K562 (cell line): Measurements from ENCODE around the gene ZNF626. TPM values are rescaled to one million over a fixed set of nuclear protein-coding genes. Genes with fewer than 3 reads are reported as not detected.

Source experiments
- ATAC-seq: fragments of 200-7000 bp; cut with Tn5 transposase; 3 replicates; pipeline ENCODE4 v1.9.1; 2020; ENCODE audit warnings: moderate library complexity
- BruUV-seq: library from RNA; stranded (reverse); fragments of 400-500 nt; replicated peaks from 2 replicates; lab custom pipeline; 2021; lab: Mats Ljungman, UMichigan
- CTCF ChIA-PET: fragments of 300-600 bp; formaldehyde crosslinking; extraction: SDS; loops from one replicate; lab custom pipeline; 2021; ENCODE audit warnings: low intra/inter-chr PET ratio; lab: Yijun Ruan, JAX
- POLR2A ChIA-PET: fragments of 300-600, 350-650 bp; sonication (Branson Sonifier 250); formaldehyde crosslinking; extraction: SDS; loops from one replicate; lab custom pipeline; 2021; ENCODE audit warnings: antibody characterized with exemption, inconsistent platforms; lab: Yijun Ruan, JAX
- DNase-seq, 4 experiments: peaks; one replicate each; pipeline versions ENCODE4 v3.0.0 to v3.0.0-alpha.2; 2011 to 2018; ENCODE audit warnings: low spot score in 3 of 4, mixed read lengths in 3 of 4; ENCODE audit errors: extremely low read depth in 1 of 4
- FAIRE-seq: peaks from 2 replicates; lab custom pipeline; 2011; peaks lifted over from hg19 to GRCh38; lab: Jason Lieb, UNC
- H2AFZ ChIP-seq: 2 replicates; pipeline ENCODE4 v1.6.0; 2011; ENCODE audit warnings: low read depth, low read length, control low read depth, inconsistent platforms
- H3K27ac ChIP-seq: fragments of 200-600 bp; 3 replicates; pipeline ENCODE4 v1.8.0; 2011; ENCODE audit warnings: low read depth, mild to moderate bottlenecking, control low read depth, inconsistent platforms, low read length, moderate library complexity, mixed read lengths; ENCODE audit errors: extremely low read depth
- H3K27me3 ChIP-seq, 2 experiments: fragments of 300-600 bp in 1 of 2; 2 replicates in 1 of 2; 3 replicates in 1 of 2; pipeline versions ENCODE4 v1.6.0 to v1.8.0; 2011; ENCODE audit warnings: inconsistent platforms in 2 of 2, low read length in 2 of 2, mild to moderate bottlenecking in 1 of 2, mixed read lengths in 1 of 2, moderate library complexity in 1 of 2; ENCODE audit not compliant: control insufficient read depth in 2 of 2, insufficient read depth in 2 of 2
- H3K36me3 ChIP-seq: fragments of 300-600 bp; 3 replicates; pipeline ENCODE4 v1.8.0; 2011; ENCODE audit warnings: mild to moderate bottlenecking, low read length, inconsistent platforms; ENCODE audit not compliant: control insufficient read depth, insufficient read depth
- H3K4me1 ChIP-seq, 2 experiments: fragments of 200-600 bp in 1 of 2; replicated peaks in 1 of 2; 2 replicates in 1 of 2; 3 replicates in 1 of 2; pipeline versions ENCODE4 v1.5.1 to v1.8.0; 2011; ENCODE audit warnings: inconsistent platforms in 2 of 2, low read length in 2 of 2, mild to moderate bottlenecking in 1 of 2, mixed read lengths in 1 of 2, moderate library complexity in 1 of 2; ENCODE audit not compliant: control insufficient read depth in 2 of 2, insufficient read depth in 2 of 2
- H3K4me2 ChIP-seq: 2 replicates; pipeline ENCODE4 v1.6.1; 2011; ENCODE audit warnings: low read length, control low read depth, inconsistent platforms, mixed read lengths; ENCODE audit not compliant: insufficient read depth
- H3K4me3 ChIP-seq: fragments of 200-600 bp; sonication (generic), shearing (Covaris generic); 2 replicates; pipeline ENCODE4 v1.5.1; 2016; ENCODE audit warnings: control low read depth, inconsistent platforms
- H3K79me2 ChIP-seq: fragments of 200-600 bp; 3 replicates; pipeline ENCODE4 v1.8.0; 2011; ENCODE audit warnings: low read length, inconsistent platforms; ENCODE audit not compliant: control insufficient read depth, insufficient read depth
- H3K9ac ChIP-seq, 2 experiments: 2 replicates each; pipeline versions ENCODE4 v1.6.0 to v1.6.1; 2011; ENCODE audit warnings: low read depth in 2 of 2, low read length in 2 of 2, control low read depth in 1 of 2, inconsistent platforms in 1 of 2, mild to moderate bottlenecking in 1 of 2, mixed read lengths in 1 of 2; ENCODE audit not compliant: insufficient read depth in 1 of 2
- H3K9me1 ChIP-seq: one replicate; pipeline ENCODE4 v1.6.0; 2011; ENCODE audit warnings: inconsistent platforms, mild to moderate bottlenecking, low read length, moderate library complexity; ENCODE audit not compliant: control insufficient read depth, insufficient read depth
- H3K9me3 ChIP-seq: replicated peaks from 2 replicates; pipeline ENCODE4 v1.5.1; 2011; ENCODE audit warnings: low read depth, low read length, inconsistent platforms; ENCODE audit not compliant: control insufficient read depth, insufficient read depth
- H4K20me1 ChIP-seq: replicated peaks from 2 replicates; pipeline ENCODE4 v1.6.1; 2011; ENCODE audit warnings: low read length, inconsistent platforms, mixed read lengths; ENCODE audit not compliant: control insufficient read depth, insufficient read depth
- NELFE ChIP-seq: IDR thresholded peaks from 2 replicates; pipeline ENCODE4 v1.6.1; 2011; ENCODE audit warnings: mild to moderate bottlenecking; ENCODE audit not compliant: insufficient read depth, insufficient read length
- SRSF7 ChIP-seq: fragments of 200-400 bp; formaldehyde crosslinking; optimal IDR thresholded peaks from 2 replicates; pipeline ENCODE3; 2017; ENCODE audit warnings: mild to moderate bottlenecking, low read depth, low read length
- ZNF274 ChIP-seq: IDR thresholded peaks from 2 replicates; pipeline ENCODE4 v1.6.1; 2011; ENCODE audit warnings: low read depth, mild to moderate bottlenecking, low read length, moderate library complexity, borderline replicate concordance
- WGBS: fragments of 100-300 bp; shearing (Covaris generic); methylation state at CpG from one replicate; pipeline ENCODE4 v1.1.6; 2016; ENCODE audit warnings: low coverage, mixed read lengths; ENCODE audit not compliant: insufficient coverage; ENCODE audit errors: missing lambda C conversion rate; 5-methylcytosine and 5-hydroxymethylcytosine counted together
- in situ Hi-C: fragments of 300-500 bp; cut with MboI; formaldehyde crosslinking; loops from 4 replicates; pipeline ENCODE4 v1.15.0; 2018; ENCODE audit warnings: inconsistent platforms, mixed read lengths
- intact Hi-C: fragments of 100-400 bp; cut with micrococcal nuclease; formaldehyde crosslinking; loops from 2 replicates; pipeline ENCODE4 v1.14.2; 2022
- polyA plus RNA-seq, 8 experiments: library from polyadenylated mRNA; depleted of rRNA in 4 of 8; stranded (reverse) in 5 of 8; unstranded in 3 of 8; fragments of >200 nt; fragmentation: Nextera tagmentation in 2 of 8; fragmentation: Illumina TruSeq in 1 of 8; extraction: Ambion mirVana in 2 of 8; extraction: Trizol in 1 of 8; gene quantifications; 2 replicates each; pipeline versions ENCODE4 v1.2.1 to v1.2.3, GENCODE V29; 2011 to 2014; ENCODE audit warnings: inconsistent platforms in 1 of 8, missing spikeins in 1 of 8
- total RNA-seq, 7 experiments: library from RNA; depleted of rRNA in 6 of 7; stranded (reverse); fragments of >200 nt in 6 of 7; fragmentation: Illumina TruSeq in 2 of 7; extraction: Trizol in 2 of 7; gene quantifications; 2 replicates each; pipeline versions ENCODE4 v1.2.1 to v1.2.3, GENCODE V29; 2011 to 2021; ENCODE audit warnings: low replicate concordance in 1 of 7
- TF ChIP-seq, protein P1 (sequence below): sonication (generic); IDR thresholded peaks from 2 replicates; pipeline ENCODE4 v1.6.1; 2016

The ZNF626 gene
- total and polyA plus RNA-seq, 9 of the 15 experiments (the other 6 are each of a cell fraction or from before 2014, with no cell fraction given), result 1.6 to 7.7 (median 4.1) TPM

DNA sequence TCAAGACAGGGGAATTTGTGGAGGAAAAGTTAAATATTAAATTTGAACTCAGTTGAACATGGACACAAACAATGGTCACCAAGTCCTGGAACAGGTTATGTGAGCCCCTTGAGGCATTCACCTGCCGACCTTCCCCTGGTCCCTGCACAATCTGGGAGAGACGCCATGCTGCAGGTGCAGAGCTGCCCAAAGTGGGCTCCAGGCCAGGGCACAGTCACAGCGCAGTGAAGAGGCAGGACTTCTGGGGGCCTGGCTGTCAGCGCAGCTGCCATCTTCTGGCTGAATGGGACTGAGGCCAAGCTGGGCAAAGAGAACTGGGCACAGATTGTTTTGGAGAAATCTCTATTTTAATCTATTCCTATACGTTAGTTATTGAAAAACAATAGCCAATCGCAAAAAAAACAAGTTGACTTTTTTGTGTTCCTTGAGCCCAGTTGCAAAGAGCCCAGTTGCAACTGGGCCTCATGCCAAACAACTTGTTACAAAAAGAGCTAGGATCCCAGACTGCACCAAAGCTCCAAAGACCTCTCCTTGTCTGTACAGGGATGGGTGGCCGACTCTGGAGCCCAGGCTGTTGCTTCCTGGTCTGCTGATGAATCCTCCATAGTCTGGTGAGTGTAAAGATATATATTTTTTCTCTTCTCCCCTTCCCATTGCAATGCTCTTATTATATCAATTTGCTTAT, 1.2 kb upstream of the ZNF626 start:
- H3K79me2 ChIP-seq, result peaks cover 38% of the 10 kb centered on the region

More for the DNA sequence above, 1.2 kb upstream of the ZNF626 start:
- intact Hi-C loops, result no loop called here
- no peak overlapping the region for H3K4me3 ChIP-seq
- H3K9me3 ChIP-seq, result no peaks in the 10 kb centered on the region
- no peak overlapping the region for H3K9ac ChIP-seq
- no peak for FAIRE-seq
- ATAC-seq, result no peak
- DNase-seq, result no peak
- CTCF ChIA-PET, result no interaction called here
- H3K36me3 ChIP-seq, result peaks cover 14% of the 10 kb centered on the region; the same call in 1 of the 3 replicates
- no peaks in the 10 kb centered on the region for H3K27me3 ChIP-seq
- H3K4me2 ChIP-seq, result no peak overlapping the region
- H3K27ac ChIP-seq, result no peak overlapping the region
- in situ Hi-C loops, result no loop called here
- H2AFZ ChIP-seq, result no peak overlapping the region
- POLR2A ChIA-PET, result no interaction called here
- H3K9me1 ChIP-seq, result no peaks in the 10 kb centered on the region
- peaks cover 0 to 4% of the 10 kb centered on the region in 2 experiments; a peak in 3 of 5 replicates for H3K4me1 ChIP-seq
- no peak for TF ChIP-seq ZNF274
- no peak for TF ChIP-seq SRSF7
- TF ChIP-seq NELFE, result no peak
- TF ChIP-seq, protein P1, sequence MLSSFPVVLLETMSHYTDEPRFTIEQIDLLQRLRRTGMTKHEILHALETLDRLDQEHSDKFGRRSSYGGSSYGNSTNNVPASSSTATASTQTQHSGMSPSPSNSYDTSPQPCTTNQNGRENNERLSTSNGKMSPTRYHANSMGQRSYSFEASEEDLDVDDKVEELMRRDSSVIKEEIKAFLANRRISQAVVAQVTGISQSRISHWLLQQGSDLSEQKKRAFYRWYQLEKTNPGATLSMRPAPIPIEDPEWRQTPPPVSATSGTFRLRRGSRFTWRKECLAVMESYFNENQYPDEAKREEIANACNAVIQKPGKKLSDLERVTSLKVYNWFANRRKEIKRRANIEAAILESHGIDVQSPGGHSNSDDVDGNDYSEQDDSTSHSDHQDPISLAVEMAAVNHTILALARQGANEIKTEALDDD, result no peak
- no peaks in the 10 kb centered on the region for H4K20me1 ChIP-seq
- no TSS peak for BruUV-seq
- 20% methylated on average over 7 of the region's 7 CpGs for WGBS
